ENCODE results near the gene SECTM1.

The SECTM1 gene

DNA sequence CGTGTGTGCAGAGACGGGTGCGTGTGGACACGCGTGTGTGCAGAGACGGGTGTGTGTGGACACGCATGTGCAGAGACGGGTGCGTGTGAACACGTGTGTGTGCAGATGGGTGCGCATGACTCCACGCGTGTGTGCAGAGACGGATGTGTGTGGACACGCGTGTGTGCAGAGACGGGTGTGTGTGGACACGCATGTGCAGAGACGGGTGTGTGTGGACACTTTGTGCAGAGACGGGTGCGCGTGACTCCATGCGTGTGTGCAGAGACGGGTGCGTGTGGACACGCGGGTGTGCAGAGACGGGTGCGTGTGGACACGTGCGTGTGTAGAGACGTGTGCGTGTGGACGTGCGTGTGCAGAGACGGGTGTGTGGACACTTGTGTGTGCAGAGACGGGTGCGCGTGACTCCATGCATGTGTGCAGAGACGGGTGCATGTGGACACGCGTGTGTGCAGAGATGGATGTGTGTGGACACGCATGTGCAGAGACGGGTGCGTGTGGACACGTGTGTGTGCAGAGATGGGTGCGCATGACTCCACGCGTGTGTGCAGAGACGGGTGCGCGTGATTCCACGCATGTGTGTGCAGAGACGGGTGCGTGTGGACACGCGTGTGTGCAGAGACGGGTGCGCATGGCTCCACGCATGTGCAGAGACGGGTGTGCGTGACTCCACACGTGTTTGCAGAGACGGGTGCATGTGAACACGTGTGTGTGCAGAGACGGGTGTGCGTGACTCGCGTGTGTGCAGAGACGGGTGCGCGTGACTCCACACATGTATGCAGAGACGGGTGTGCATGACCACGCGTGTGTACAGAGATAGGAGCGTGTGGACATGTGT lies 14.6 kb downstream of the SECTM1 start:
- POLR2A ChIA-PET = no interaction called here
- DNase-seq (ENCODE audit: low read depth, low spot score) = no peak
- no peak overlapping the region for H3K4me3 ChIP-seq (ENCODE audit: low read depth, low read length)
- CTCF ChIA-PET = interaction anchor here (1.0 to 3.2 kb wide), 2 partner anchors 20 to 114 kb away, joined by 3 to 18 read pairs; no protein-coding TSS in a partner anchor
- TF ChIP-seq CTCF (IDR thresholded peaks at IDR 0.05; ENCODE audit: insufficient read depth, low read length, missing control alignments) = no peak

DNA sequence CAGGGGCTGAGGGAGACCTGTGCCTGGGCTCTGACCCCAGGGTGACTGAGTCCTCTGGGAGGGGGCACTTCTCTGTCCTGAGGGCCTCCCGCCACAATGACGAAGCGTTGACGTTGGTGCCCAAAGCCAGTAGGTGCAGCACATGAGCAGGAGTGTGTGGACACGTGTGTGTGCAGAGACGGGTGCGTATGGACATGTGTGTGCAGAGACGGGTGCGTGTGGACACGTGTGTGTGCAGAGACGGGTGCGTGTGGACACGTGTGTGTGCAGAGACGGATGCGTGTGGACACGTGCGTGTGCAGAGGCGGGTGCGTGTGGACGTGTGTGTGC lies 15.4 kb downstream of the SECTM1 start:
- POLR2A ChIA-PET = no interaction called here
- CTCF ChIA-PET = interaction anchor here (0.7 to 1.8 kb wide), 4 partner anchors 13 to 96 kb away, joined by 3 to 8 read pairs (median 4); no protein-coding TSS in a partner anchor

DNA sequence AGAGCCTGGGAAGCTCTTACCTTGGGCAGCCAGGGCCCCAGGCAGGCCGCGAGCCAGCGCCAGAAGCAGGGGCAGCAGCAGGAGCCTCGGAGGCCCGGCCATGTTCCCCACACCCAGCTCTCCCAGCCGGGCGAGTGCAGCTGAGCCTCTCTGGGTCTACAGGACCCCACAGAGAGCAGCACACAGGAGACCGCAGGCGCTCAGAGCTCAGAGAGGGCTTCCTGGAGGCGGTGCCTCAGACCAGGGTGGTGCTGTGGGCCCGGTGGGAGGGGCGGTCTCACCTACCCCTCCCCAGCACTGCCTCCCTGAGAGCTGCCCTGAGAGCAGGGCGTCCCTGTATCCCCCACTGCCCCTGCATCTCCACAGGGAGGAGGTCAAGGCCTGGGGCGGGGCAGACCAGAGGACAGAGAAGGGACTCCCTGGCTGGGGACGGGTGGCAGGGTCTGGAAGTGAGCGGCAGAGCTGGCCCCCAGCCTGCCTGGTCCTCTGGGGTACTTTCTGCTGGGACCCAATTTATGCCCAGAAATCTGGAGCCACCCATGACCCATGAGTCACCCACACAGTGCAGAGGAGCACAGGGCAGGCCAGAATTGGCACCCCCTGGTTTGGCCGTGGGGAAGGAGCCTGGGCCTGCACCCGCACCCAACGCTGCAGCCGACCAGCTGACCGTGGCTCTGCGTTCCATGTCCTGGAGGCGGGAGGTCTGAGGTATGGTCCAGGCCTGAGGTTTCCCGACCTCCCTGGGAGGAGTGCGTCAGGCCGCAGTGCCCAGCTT lies 16.0 kb downstream of the SECTM1 start, which contains the start of gene CD7:
TSS of gene CD7 (minus strand) at position 215 of the 775 bp plus-strand sequence. CDS start at position 102, 113 bp downstream.
- DNase-seq (ENCODE audit: low read depth, low spot score) = no peak
- no peak within 1 kb of the TSS for H3K4me3 ChIP-seq (ENCODE audit: low read depth, low read length)
- no peak for TF ChIP-seq CTCF (IDR thresholded peaks at IDR 0.05; ENCODE audit: insufficient read depth, low read length, missing control alignments)
- POLR2A ChIA-PET = no interaction called here
- CTCF ChIA-PET = interaction anchor here (0.7 to 1.8 kb wide), 8 partner anchors 11 to 97 kb away, joined by 3 to 9 read pairs (median 3); no protein-coding TSS in a partner anchor

More for the DNA sequence above, 15.4 kb downstream of the SECTM1 start:
- DNase-seq (ENCODE audit: low read depth, low spot score) = no peak
- no peak overlapping the region for H3K4me3 ChIP-seq (ENCODE audit: low read depth, low read length)
- TF ChIP-seq CTCF (IDR thresholded peaks at IDR 0.05; ENCODE audit: insufficient read depth, low read length, missing control alignments) = no peak

DNA sequence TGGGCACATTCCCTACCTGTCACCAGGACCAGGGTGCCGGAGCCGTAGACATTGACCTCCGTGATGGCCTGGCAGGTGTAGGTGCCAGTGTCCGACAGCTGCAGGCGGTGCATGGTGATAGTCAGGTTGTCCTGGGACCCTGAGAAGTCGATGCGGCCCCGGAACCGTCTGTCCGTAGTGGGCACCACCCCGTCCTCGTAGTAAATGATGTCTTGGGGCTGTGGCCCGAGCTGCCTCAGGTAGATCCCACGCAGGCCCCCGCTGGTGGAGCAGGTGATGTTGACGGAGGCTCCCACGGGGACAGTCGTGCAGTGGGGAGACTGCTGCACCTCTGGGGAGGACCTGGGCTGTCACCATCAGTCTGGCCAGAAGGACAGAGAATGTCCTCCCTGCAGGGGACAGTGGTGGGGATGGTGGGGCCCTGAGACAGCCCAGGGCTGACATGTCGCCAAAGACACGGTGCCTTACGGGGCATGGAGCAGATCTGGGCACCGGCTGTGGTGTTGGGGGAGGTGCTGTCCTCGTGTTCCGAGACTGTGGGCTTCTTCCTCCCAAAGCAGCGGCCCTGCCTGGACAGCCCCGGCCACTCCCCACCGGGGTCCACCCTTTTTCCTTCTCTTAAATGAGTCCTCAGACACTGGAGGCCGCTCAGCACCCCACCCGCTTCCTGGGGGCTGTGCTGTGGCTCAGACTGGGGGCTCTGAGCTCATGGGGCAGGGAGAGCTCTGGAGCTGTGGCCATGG lies 16.7 kb downstream of the SECTM1 start:
- ChIA-PET CTCF (interaction anchor here (0.7 to 1.8 kb wide), 6 partner anchors 10 to 34 kb away, joined by 3 to 9 read pairs (median 4); no protein-coding TSS in a partner anchor), POLR2A (no interaction called here)
- no peak for TF ChIP-seq CTCF (IDR thresholded peaks at IDR 0.05; ENCODE audit: insufficient read depth, low read length, missing control alignments)
- no peak overlapping the region for H3K4me3 ChIP-seq (ENCODE audit: low read depth, low read length)
- no peak for DNase-seq (ENCODE audit: low read depth, low spot score)

GRCh38 chr17:82315703-82316358 lies 17.7 kb downstream of the SECTM1 start:
- CTCF ChIA-PET = no interaction called here
- H3K4me3 ChIP-seq (ENCODE audit: low read depth, low read length) = no peak overlapping the region
- POLR2A ChIA-PET = no interaction called here
- DNase-seq (ENCODE audit: low read depth, low spot score) = no peak
- TF ChIP-seq CTCF (IDR thresholded peaks at IDR 0.05; ENCODE audit: insufficient read depth, low read length, missing control alignments) = no peak
